GM18858 (cell line): ENCODE results near the gene GORASP1.
"Not testable (repeated sequence)": the region's sequence is repeated elsewhere in the genome, so short reads cannot be mapped to it uniquely, and the experiment has no call there.

Source experiments
- ATAC-seq: cut with Tn5 transposase; IDR thresholded peaks from one replicate; pipeline ENCODE4 v1.9.1; 2021; ENCODE audit not compliant: unreplicated experiment

GORASP1 gene

GRCh38 chr3:39075910-39076309 lies 31.5 kb downstream of the GORASP1 start:
- peak; percentile 40 for ATAC-seq

GRCh38 chr3:39068556-39068955 lies 38.9 kb downstream of the GORASP1 start:
- no peak for ATAC-seq

- no peak for ATAC-seq
These were observed 40.1 kb downstream of the GORASP1 start for GRCh38 chr3:39067286-39067685.

- peak; percentile 98 for ATAC-seq
These were observed 42.2 kb downstream of the GORASP1 start for GRCh38 chr3:39065197-39065596.

GRCh38 chr3:39064646-39065045 lies 42.8 kb downstream of the GORASP1 start:
- ATAC-seq: no peak

GRCh38 chr3:39063143-39063542 lies 44.3 kb downstream of the GORASP1 start:
- no peak for ATAC-seq

GRCh38 chr3:39062180-39062579 lies 45.2 kb downstream of the GORASP1 start:
- no peak for ATAC-seq

GRCh38 chr3:39061228-39061627 lies 46.2 kb downstream of the GORASP1 start:
- ATAC-seq: not testable (repeated sequence)

- ATAC-seq: no peak
These were observed 51.3 kb downstream of the GORASP1 start for GRCh38 chr3:39056151-39056550.

GRCh38 chr3:39053696-39054095 lies 53.7 kb downstream of the GORASP1 start:
- ATAC-seq: no peak

- ATAC-seq: no peak
These were observed 54.8 kb downstream of the GORASP1 start for GRCh38 chr3:39052583-39052982.

GRCh38 chr3:39051649-39052561 lies 55.5 kb downstream of the GORASP1 start, which contains the start of the genes SCN11A and WDR48:
Gene SCN11A, minus strand, starts transcription at chr3:39051944. Its CDS starts 101,582 bp downstream, at chr3:38950362.
Gene WDR48, plus strand, starts transcription at chr3:39052016. Its CDS starts 10 bp downstream, at chr3:39052026.
- ATAC-seq: peak; percentile 96

GRCh38 chr3:39050029-39050428 lies 57.4 kb downstream of the GORASP1 start:
- ATAC-seq: no peak
